ENCODE data around the gene SHCBP1L.
"Not testable (repeated sequence)": the region's sequence is repeated elsewhere in the genome, so short reads cannot be mapped to it uniquely, and the experiment has no call there.

SHCBP1L gene

GRCh38 chr1:182965861-182966260, 12.9 kb upstream of the SHCBP1L start:
- DNase-seq (ENCODE audit: low spot score) (no peak), FAIRE-seq (no peak)

- FAIRE-seq, result no peak
- no peak for DNase-seq (ENCODE audit: low spot score)
These were observed 12.1 kb upstream of the SHCBP1L start for GRCh38 chr1:182965096-182965495.

- peak; percentile 90 for DNase-seq (ENCODE audit: low spot score)
- FAIRE-seq, result no peak
These were observed 9.7 kb upstream of the SHCBP1L start for GRCh38 chr1:182962554-182963115.

GRCh38 chr1:182960046-182960445, 7.1 kb upstream of the SHCBP1L start:
- no peak for FAIRE-seq

GRCh38 chr1:182957902-182958395, 5.0 kb upstream of the SHCBP1L start:
- FAIRE-seq (no peak), DNase-seq (ENCODE audit: low spot score) (no peak)

More at GRCh38 chr1:182960046-182960445, 7.1 kb upstream of the SHCBP1L start:
- DNase-seq (ENCODE audit: low spot score), result no peak

DNA sequence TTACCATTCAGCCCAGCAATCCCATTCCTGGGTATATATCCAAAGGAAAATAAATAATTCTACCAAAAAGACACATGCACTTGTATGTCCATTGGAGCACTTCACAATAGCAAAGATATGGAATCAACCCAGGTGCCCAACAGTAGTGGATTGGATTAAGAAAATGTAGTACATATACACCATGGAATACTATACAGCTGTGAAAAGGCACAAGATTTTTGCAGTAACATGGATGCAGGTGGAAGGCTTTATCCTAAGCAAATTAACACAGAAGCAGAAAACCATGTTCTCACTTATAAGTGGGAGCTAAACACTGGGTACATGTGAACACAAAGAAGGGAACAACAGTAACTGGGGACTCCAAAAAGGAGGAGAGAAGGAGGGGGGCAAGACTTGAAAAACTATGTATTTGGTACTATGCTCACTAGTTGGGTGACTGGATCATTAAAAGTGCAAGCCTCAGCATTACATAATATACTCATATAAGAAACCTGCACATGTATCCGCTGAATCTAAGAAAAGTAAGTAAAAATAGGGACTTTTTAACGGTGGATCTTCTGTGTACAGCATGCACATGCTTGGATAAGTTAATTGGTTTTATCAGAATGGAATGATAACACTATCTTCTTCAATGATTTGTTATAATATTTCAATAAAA, 3.9 kb upstream of the SHCBP1L start:
- FAIRE-seq (no peak), DNase-seq (ENCODE audit: low spot score) (no peak)

- FAIRE-seq (no peak), DNase-seq (ENCODE audit: low spot score) (peak; percentile 64)
These were observed 2.9 kb upstream of the SHCBP1L start for GRCh38 chr1:182955596-182956588.

- no peak for FAIRE-seq
- no peak for DNase-seq (ENCODE audit: low spot score)
These were observed 860 bp upstream of the SHCBP1L start for GRCh38 chr1:182953826-182954225.

- FAIRE-seq; DNase-seq (ENCODE audit: low spot score): not testable (repeated sequence)
These were observed 9.6 kb downstream of the SHCBP1L start for GRCh38 chr1:182943336-182943735.

- not testable (repeated sequence) for DNase-seq (ENCODE audit: low spot score); FAIRE-seq
These were observed 10.8 kb downstream of the SHCBP1L start for GRCh38 chr1:182942145-182942544.

- FAIRE-seq (no peak), DNase-seq (ENCODE audit: low spot score) (no peak)
These were observed 13.6 kb downstream of the SHCBP1L start for GRCh38 chr1:182939413-182939812.

GRCh38 chr1:182935716-182936115, 17.2 kb downstream of the SHCBP1L start:
- no peak for FAIRE-seq

GRCh38 chr1:182930985-182931384, 22.0 kb downstream of the SHCBP1L start:
- FAIRE-seq, result no peak

More at GRCh38 chr1:182935716-182936115, 17.2 kb downstream of the SHCBP1L start:
- no peak for DNase-seq (ENCODE audit: low spot score)

GRCh38 chr1:182927693-182928433, 25.1 kb downstream of the SHCBP1L start:
- FAIRE-seq (no peak), DNase-seq (ENCODE audit: low spot score) (no peak)

More at GRCh38 chr1:182930985-182931384, 22.0 kb downstream of the SHCBP1L start:
- no peak for DNase-seq (ENCODE audit: low spot score)

GRCh38 chr1:182925661-182926060, 27.3 kb downstream of the SHCBP1L start:
- DNase-seq (ENCODE audit: low spot score) (no peak), FAIRE-seq (no peak)

- no peak for DNase-seq (ENCODE audit: low spot score)
- no peak for FAIRE-seq
These were observed 35.6 kb downstream of the SHCBP1L start for GRCh38 chr1:182917378-182917777.

GRCh38 chr1:182913401-182913800, 39.6 kb downstream of the SHCBP1L start:
- FAIRE-seq (no peak), DNase-seq (ENCODE audit: low spot score) (no peak)

- peak; percentile 14 for DNase-seq (ENCODE audit: low spot score)
- FAIRE-seq, result no peak
These were observed 42.8 kb downstream of the SHCBP1L start for GRCh38 chr1:182910143-182910542.

GRCh38 chr1:182909578-182909977, 43.4 kb downstream of the SHCBP1L start:
- FAIRE-seq, result no peak
- DNase-seq (ENCODE audit: low spot score), result no peak

DNA sequence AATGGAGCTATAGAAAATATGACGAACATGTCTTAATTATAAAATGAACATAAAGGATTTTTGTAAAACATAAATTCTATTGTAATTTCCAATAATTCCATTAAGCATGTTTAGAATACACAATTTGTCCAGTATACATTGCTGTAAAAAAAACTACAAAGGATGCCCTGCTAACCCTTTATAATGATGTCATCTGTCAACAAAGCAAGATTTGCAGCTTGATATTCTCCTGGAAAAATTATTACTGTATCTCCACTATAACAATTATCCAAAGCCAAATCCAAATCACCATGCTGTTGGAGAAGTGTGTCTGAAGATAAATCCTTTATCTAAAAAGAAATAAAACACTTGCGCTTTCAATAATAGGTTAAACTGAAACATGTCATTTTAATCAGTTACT, 47.6 kb downstream of the SHCBP1L start:
- DNase-seq (ENCODE audit: low spot score) (no peak), FAIRE-seq (no peak)

GRCh38 chr1:182901946-182902345, 51.0 kb downstream of the SHCBP1L start:
- not testable (repeated sequence) for DNase-seq (ENCODE audit: low spot score); FAIRE-seq

Data from urothelium cell line (cell line).